ENCODE results near the gene DEF6.

DEF6 gene

DNA sequence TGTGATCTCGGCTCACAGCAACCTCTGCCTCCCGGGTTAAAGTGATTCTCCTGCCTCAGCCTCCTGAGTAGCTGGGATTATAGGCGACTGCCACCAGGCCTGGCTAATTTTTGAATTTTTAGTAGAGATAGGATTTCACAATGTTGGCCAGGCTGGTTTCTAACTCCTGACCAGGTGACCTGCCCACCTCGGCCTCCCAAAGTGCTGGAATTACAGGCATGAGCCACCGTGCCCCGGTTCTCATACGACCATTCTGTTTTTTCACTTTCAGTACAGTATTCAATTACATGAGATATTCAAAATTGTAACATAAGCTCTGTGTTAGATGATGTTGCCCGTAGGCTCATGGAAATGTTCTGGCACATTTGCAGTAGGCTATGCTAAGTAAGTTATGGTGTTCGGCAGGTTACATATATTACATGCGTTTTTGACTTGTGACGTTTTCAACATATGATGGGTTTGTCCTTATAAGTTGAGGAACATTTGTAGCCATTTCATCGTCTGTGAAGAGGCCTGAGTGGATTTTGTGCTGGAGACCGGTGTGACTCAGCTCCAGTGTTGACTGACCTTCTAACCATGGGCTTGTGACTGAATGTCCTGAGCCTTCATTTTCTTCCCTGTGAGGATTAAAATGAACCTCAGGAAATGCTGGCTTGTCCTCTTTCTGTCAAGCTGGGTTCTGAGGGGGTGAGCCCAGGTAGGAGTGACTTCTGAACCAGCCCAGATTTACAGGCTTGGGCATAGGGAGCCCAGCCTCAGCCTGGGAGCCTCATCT, 56.9 kb downstream of the DEF6 start:
- DNase-seq = no peak

DNA sequence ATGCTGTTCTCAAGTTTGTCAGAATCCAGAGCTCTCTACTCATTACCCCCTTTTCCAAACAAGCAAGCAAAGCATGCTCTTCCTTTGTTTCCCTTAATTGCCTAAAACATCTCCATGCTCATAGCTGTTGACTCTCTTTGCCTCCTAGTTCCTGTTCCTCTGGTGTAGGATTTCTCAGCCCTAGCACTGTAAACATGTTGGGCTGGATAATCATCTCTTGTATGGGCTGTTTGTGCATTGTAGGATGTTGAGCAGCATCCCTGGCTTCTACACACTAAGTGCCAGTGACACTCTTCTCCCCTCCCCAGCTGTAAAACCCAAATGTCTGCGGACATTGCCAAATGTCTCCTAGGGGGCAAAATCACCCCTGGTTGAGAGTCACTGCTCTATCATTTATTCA, 58.8 kb downstream of the DEF6 start:
- DNase-seq = no peak

DNA sequence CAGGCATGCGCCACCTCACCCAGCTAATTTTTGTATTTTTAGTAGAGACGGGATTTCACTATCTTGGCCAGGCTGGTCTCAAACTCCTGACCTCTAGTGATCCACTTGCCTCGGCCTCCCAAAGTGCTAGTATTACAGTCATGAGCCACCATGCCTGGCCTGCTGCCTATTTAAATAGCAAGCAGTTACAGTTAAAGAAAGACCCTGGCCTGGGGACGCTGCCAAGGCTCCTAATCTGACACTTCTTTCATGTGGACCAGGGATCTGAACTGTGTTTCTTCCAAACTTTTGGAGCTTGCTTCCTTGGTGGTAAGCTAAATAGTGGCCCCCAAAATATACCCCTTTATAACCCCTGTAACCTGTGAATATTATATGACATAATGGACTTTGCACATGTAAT, 60.1 kb downstream of the DEF6 start:
- no peak for DNase-seq

DNA sequence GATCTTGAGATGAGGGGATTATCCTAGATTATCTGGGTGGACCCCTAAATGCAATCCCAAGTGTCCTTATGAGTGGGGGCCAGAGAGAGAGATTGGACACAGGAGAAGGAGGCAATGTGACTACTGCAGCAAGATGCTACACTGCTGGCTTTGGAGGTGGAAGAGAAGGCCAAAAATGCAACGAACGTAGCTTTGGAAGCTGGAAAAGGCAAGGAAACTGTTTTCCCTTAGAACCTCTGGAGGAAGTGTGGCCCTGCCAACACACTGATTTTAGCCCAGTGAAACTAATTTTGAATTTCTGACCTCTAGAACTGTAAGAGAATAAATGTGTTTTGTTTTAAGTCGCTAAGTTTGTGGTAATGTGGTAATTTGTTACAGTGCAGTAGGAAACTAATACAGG, 60.5 kb downstream of the DEF6 start:
- no peak for DNase-seq

DNA sequence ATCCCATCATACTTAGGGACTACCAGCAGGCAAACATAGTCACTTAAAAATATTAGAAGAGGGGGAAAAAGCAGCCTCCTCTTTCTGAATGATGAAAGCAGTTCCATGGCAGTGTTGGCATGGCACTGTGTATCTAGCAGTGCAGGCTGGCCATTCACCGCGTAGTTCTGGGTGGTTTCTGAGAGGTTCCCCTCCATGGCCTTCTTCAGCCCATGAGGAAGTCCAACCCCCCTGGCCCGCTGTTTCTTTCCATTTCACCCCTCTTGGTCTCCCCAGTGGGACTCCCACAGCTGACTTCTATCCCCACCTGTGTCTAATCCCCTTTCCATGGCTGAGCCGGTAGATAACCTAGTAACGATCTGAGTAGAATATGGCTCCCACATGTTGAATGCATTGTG, 61.7 kb downstream of the DEF6 start:
- no peak for DNase-seq

DNA sequence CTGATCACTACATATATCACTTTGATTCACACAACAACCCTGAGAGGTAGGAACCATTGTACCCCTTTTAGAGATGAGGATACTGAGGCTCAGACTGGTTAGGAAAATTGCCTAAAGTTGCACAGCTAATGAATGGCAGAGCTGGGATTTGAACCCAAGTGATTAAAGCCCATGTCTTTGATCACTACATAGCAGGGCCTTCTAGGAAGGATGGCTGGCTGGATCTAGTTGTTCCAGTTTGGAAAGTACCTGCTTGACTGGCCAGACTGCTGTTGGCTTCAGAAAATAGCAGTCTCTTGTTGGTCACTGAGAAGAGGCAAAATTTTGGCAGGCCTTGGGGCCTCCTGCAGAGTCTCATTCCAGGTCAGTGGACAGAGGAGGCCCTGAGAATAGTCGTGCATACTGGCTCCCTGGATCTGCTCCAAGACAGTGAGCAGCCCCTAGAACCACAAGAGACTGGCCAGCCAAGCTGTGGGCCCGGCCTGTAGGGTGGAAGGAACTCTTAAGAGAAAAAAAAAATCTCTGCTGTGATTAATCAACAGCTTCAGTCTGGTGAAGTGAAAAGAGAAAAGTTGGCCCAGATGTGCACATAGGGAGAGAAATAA, 62.2 kb downstream of the DEF6 start:
- DNase-seq = no peak

DNA sequence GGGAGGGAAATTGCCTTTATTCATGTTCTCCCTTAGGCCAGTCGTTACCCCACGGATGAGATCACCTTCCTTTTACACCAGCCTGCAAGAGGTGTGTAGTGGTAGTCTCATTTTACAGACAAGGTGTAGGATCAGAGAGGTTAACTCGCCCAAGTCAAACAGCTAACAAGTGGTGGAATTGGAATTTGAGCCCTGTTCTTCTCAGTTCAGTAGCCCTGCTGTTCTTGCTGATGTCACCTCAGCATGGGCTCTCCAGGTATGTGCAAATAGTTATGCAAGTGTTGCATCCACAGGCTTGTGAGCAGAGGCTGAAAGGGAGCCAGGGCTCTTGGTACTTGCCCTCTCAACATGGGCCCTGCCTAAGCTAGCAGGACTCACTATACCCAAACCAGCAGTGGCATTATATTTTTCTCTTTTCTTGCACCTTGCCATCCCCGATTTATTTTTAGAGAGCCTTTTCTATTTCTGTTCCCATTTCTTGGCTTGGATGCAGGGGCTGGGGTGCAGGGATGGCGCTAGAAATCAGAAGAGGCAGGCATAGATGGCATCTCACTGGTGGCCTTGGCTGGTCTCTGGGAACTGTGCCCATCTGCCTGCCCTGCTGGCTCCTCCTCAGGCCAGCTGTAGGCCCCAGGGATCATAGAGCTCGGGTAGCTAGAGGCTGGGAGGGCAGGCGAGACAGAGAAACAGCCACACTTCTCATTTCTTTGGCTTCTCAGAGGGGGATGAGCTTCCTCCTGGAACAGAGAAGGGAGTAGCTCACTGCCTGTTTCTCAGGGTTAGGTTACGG, 62.9 kb downstream of the DEF6 start:
- DNase-seq = no peak

DNA sequence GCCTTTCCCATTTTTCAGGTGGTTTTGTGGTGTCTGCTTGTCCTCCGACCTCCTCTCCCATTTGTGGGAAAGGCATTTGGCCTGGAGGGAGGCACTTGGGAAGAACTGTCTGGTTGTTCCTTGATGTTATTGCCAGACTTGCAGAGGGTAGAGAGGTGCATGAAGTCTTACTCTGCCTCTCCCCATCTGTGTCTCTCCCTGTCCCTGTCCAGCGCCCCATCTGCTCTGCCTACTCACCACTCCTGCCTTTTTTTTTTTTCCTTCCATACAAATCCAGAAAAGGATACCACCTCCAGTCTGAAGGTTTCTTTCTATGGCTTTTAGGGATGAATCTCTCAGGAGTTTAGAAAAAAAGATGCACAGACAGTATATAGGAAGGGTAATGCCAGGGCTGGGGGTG, 64.6 kb downstream of the DEF6 start:
- DNase-seq = no peak

DNA sequence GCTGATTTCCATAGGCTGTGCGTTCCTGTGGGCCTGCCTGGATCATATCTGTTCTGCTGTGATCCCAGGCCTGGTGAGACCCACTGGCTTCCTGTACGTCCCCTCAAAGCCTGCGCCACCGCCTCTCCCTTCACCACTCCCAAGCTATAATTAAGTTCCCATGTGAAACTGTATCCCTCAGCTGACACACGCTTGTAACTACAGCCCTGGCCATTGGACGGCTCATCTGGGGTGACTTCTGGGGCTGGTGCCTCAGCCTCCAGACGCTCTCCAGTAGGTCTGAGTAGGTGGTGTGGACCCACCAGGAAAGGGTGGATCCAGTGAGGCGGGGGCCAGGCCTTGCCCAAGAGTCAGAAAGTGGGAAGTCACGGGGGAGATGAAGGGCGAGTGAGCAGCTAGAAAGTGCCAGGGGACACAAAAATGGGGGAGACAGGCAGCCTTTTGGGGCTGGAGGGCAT, 65.7 kb downstream of the DEF6 start:
- no peak for DNase-seq

DNA sequence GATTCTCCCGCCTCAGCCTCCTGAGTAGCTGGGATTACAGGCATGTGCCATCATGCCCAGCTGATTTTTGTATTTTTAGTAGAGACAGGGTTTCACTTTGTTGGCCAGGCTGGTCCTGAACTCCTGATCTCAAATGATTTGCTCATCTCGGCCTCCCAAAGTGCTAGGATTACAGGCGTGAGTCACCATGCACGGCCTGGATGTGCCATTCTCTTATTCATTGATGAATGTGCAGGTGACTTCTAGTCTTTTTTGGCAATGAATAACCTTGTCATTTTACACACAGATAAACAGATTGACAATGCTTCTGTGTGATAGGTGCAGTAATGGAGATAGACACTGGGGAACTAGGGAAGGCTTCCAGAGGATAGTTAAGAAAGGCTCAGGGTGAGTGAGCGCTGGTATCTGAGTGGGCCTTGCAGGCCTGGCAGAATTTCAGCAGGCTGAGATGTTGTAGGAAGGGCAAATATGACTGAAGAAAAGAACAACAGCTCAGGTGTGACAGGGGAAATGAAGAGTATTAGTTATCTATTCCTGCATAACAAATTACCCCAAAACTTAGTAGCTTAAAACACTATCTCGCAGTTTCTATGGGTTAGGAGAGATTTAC, 68.1 kb downstream of the DEF6 start:
- no peak for DNase-seq

DNA sequence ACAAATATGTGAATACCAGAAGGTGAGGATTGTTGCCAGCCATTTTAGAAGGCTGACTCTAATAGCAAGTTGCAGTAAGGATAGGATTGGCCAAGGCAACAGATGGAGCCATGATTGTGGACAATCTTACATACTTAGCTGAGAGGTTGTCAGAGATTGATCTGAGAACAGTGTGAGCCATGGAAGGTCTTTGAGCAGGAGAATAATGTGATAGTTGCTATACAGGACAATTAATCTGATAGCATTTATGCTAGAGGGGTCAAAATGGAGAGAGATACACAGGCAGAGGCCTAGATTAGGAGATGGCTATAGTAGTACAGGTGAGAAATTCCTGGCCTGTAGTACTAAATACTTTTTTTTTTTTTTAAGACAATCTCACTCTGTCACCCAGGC, 68.6 kb downstream of the DEF6 start:
- no peak for DNase-seq

DNA sequence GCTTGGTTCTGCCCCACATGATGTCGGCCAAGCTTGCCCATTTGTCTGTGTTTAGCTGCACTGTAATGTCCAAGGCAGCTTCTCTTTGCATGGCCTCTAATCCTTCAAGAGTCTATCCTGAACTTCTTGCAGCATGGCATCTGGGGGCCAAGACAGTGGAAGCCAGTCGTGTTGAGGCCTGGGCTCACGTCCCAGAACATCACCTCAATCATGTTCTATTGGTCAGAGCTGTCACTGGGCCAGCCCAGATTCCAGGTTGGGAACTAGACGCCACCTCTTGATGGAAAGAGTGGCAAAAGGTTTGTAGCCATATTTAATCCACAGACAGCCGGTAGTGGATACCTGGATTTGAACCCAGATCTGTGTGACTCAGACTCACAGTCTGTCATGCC, 70.0 kb downstream of the DEF6 start:
- DNase-seq = no peak

DNA sequence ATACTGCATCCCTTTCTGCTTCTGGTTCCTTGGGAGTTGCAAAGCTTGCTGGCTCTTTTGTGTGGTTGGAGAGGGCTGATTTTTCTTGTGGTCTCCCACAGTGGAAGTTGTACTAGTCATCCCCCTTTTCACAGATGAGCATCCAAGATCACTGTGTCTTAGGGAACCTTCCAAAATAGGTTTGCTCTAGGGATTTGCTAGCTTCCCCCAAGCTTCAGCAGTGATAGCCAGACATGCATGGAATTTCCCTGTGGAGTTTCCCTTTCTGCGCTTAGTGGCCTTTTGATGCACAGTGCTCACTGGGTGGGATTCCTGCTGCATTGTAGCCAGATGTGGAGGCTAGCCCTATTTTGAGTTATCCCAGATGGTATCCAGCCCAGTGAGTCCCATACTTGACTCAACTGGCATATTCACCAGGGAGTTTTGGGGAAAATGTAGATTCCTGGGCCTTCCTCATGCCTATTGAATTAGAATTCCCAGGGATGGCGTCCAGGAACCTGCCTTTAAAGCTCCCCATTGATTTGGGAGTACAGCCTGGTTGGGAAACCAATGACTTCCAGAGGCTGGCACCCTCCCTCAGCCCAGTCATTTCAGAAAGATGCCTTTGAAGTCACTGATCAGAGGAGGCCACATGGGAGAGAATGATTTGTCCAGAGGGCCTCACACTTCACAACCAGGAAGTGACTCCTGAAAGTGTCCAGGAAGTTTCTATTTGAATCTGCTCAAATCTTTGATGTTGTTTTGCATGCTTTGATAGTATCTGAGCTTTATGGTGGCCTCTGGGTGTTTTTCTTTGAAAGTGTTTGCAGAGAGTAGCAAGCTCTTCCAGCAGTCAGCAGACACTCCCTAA, 70.6 kb downstream of the DEF6 start:
- no peak for DNase-seq

DNA sequence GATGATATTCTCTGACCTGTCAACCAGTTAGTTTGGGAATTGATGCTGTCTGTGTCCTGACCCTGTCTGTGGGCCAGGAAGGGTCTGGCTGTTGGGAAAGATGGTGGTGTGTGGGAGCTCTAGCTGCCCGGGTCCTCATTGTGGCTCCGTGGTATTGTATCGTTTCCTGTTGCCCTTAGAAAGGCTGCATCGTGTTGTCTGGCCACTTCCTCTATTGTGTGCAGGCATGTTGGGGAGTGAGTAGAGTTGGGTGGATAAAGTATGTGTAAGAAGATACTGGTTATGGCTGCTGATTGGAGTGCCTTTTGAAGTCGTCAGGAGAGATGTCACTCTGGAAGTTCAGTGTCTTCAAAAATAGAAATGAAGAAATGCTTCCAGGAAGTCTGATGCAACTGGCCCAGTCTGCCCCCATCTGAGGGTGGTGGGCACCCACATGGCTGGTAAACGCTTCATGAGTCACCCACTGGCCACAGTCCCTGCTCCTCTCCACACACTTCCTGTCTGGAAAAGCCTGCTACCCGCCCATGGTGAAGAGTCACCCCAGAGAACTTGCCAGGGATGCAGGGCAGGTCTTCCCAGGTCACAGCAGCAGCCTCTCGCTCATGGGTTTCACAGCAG, 72.6 kb downstream of the DEF6 start:
- DNase-seq = no peak

DNA sequence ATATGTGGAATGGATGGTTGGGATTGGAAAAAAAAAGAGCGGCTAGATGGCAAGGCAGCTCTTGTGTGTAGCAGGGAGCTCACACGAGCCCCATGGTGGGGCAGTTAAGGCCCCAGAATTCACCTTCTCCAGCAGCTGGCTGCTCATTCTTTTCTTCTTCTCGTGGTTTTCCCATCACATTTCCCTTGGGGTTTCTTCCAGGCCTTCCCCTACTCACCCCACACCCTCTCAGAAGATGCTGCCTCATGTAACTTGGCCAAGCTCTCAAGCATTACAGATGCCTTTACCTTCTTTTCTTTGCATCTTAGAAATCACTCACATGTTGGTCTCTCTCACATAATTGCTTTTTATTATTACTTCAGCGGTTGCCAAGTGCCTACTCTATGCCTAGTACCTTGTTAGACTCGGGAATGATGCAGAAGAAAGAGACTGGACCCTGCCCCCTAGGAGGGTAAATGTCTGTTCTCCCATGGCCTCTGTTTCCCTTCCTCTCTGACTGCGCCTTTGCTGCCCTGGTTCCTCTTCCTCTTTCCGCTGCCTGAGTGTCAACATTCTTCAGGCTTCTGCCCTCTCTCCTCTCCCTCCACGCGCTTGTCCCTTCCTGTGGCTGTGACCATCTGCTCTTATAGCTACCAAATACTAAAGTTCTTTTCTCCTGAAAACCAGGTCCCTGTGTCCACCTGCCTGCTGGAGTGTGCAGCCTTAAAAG, 73.3 kb downstream of the DEF6 start:
- DNase-seq = no peak

All from activated effector memory CD4-positive, alpha-beta T cell treated with Interleukin-2 at 50 U/mL for 16 hours (primary cell).